AG09319 (cell line): ENCODE results near the gene PRKCD.

ENCODE experiments used
- DNase-seq: peaks from one replicate; pipeline ENCODE4 v3.0.0-alpha.2; 2010; ENCODE audit warnings: low read depth; ENCODE audit errors: extremely low read depth
- TF ChIP-seq, protein P1 (sequence below): IDR thresholded peaks from 2 replicates; pipeline ENCODE4 v1.5.1; 2011; ENCODE audit warnings: low read depth, mild to moderate bottlenecking, inconsistent platforms, low read length, moderate library complexity

Gene PRKCD

DNA sequence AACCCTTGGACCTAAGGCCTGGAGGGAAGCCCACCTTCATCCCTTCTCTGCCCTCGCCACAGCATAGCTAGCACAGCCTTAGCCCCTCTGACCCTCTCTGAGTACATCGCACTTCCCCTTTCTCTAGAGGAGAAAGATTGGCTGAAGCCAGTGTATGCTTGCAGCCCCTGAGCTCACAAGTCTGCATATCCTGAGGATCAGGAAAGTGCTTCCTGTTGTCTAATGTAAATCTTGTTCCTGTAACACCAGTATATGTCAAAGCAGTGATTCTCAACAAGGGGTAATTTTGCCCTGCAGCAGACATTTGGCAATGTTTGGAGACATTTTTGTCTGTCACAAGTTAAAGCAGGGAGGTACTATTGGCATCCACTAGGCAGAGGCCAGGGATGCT, 2.2 kb upstream of the PRKCD start:
- no peak for DNase-seq
- TF ChIP-seq, protein P1, sequence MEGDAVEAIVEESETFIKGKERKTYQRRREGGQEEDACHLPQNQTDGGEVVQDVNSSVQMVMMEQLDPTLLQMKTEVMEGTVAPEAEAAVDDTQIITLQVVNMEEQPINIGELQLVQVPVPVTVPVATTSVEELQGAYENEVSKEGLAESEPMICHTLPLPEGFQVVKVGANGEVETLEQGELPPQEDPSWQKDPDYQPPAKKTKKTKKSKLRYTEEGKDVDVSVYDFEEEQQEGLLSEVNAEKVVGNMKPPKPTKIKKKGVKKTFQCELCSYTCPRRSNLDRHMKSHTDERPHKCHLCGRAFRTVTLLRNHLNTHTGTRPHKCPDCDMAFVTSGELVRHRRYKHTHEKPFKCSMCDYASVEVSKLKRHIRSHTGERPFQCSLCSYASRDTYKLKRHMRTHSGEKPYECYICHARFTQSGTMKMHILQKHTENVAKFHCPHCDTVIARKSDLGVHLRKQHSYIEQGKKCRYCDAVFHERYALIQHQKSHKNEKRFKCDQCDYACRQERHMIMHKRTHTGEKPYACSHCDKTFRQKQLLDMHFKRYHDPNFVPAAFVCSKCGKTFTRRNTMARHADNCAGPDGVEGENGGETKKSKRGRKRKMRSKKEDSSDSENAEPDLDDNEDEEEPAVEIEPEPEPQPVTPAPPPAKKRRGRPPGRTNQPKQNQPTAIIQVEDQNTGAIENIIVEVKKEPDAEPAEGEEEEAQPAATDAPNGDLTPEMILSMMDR, result no peak

DNA sequence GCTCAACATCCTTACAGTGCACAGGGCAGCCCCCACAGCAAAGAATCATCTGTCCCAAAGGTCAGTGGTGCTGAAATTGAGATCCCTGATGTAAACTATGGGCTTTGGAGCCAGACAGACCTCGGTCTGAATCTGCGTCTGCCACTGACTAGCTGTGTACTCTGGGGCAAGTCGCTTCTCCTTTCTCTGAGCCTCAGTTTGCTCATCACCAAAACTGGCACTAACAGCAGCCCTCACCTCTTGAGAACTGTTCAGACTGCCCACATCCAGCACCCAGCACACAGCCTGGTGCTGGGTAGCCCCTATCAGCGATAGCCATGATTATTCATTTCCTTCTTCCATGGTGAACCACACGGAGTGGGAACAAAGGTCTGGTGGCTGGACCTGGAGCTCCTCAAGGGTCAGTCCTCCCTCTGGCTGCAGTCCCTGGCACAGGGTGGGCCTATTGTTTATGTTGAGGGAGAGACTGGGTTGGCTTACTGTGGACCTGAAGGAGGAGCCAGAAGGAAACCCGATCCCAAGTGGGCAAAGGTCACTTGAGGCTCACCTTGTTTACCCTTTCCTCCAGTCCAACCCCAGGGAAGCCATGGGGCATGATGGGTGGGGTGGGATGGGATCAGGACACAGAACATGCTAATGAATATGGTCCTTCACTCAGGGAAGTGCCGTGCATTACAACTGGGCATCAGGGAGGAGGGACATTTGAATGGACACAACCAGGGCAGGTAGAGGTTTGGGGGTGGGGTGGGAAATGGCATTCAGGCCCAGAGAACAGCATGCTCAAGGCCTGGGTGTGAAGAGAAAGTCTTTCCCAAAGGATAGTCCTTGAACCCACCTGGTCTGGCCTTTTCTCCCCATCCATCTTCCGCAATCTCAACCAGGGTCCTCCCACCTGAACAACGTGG, 1.6 kb upstream of the PRKCD start:
- no peak for DNase-seq

DNA sequence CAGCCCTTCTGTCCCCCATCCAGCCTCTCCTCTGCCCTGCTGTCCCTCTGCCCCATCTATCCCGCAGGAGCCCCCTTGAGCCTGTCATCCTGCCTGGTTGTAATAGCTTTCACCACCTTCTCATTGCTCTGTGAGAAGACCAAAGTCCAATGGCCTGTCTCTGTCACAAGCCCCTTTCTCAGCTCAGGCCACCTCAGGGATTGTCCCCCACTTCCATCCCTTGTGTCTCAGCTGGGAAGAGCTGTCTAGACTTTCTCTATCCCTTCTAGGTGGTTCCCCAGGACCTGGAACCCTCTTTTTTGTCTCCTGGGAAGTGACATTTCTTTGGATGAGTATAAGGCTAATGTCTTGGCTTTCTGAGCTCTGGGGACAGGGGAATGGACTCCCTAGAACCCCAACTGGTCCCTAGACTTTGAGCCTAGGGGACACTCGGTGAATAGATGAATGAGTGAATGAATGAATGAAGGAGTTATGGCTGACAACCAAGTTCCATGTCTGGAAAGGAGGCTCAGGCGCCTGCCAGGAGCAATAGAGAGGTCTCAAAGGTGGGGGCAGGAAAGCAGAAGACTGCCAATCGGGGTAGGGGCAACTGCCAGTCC, 849 bp upstream of the PRKCD start:
- no peak for DNase-seq
- TF ChIP-seq, protein P1, result no peak

More for the DNA sequence above, 1.6 kb upstream of the PRKCD start:
- TF ChIP-seq, protein P1, result no peak

DNA sequence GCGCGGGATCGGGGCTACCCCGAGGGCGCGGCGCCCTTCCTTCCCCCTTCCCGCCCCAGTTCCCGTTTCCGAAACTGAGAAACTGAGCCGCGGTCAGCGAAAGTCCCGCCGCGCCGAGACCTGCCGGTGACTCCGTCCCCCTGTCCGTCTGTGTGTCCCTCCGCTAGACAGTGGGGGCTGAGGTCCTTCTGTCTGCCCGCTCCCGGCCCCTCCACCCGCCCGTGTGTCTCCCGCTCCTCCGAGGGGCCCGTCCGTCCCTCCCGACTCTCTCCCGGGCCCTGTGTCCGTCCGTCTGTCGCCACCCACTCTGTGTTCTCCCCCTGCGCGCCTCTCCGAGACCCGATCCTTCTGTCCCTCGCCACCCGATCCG, 426 bp downstream of the PRKCD start:
- TF ChIP-seq, protein P1, result no peak
- DNase-seq, result no peak

DNA sequence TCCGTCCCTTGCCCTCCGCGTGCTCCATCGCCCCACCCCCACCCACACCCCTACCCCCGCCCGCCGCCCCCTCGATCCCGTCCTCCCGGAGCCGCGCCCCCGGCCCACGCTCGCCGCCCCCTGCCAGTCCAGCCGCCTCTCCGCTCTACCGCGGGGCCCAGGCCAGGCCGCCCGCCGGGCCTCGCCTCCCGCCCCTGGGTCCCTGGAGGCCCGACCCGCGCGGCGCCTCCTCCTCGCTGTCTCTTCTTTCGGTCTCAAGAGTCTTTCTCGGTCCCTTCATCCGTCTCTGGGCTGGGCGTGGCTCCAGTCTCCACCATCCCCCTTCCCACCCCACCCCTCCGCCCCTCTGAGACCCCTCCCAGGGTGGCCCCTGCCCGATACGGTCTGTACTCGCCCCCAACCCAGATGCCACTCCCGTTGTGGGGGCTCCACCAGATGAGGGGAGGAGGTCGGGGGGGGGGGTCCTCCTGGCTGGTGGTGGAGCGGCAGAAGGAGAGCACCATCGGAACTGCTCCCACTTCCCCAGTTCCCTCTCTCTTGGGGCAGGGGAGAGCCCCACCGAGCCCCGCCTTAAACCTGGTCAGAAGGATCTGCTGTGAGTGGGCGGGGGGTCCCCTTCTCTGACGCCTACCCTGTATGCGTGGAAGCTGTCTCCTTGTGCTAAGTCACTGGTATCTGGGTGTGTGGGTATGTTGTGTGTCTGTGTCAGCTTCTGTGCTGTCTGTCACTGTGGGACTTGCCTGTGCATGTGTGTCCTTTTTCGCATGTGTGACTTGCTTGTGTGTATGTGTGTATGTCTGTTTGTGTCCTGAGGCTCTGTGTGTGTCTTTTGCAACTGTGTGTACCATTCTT, 1.0 kb downstream of the PRKCD start:
- TF ChIP-seq, protein P1, result no peak
- DNase-seq, result no peak

DNA sequence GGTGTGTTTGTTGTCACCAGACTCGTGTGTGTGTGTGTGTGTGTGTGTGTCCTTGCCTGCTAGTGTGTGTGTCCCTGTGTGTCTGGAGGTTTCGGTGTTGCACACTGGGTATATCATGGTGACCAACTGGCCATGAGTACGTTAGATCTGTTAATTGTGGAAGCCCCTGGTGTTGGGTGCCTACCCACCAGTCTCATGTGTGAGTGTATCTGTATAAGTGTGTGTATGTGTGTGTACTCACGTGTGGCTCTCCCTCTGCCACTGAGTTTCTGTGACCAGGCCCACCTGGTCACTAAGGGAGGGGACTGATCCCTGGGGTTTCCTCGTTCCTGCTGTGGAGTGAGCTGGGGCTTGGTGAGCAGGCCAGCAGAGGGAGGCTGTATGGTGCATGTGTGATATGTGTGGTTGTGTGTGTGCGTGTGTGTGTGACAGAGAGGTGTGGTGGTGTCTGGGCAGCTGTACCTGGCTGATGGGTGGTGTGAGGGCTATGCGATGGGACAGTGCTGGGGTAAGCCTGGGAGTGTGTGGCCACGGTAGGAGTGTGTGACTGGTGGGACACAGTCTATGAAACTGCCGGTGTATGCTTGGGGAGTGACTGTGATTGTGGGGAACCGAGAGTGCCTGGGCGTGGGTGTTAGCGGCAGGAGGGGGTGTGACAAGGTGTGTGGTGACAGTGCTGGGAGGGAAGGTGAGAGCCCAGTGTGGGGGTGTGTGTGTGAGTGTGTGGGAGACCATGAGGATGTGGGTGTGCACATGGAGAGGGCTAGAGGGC, 1.8 kb downstream of the PRKCD start:
- no peak for DNase-seq
- TF ChIP-seq, protein P1, result no peak
